Gastroesophageal sphincter (tissue), 3 donors: ENCODE results near the gene RNF175.

ENCODE experiments used
- CTCF ChIP-seq, 4 experiments: fragments of 200-600 bp in 2 of 4; fragments of 450-650 bp in 2 of 4; sonication (generic) in 1 of 4; IDR thresholded peaks; one replicate each; pipeline ENCODE4 v1.5.1; 2017 to 2019; ENCODE audit warnings: antibody characterized with exemption in 4 of 4, mild to moderate bottlenecking in 2 of 4, moderate library complexity in 2 of 4
- POLR2A ChIP-seq, 2 donors: fragments of 450-650 bp; IDR thresholded peaks; one replicate each; pipeline ENCODE4 v1.6.1; 2017; ENCODE audit warnings: antibody characterized with exemption in 2 of 2, mild to moderate bottlenecking in 2 of 2, moderate library complexity in 1 of 2

- TF ChIP-seq CTCF (IDR thresholded peaks at IDR 0.05) (no peak), POLR2A (IDR thresholded peaks at IDR 0.05) (no peak)
These were observed 27.8 kb upstream of the RNF175 start for GRCh38 chr4:153787575-153787974.
